Hepatocyte (in vitro differentiated cells): Measurements from ENCODE around the gene FLRT1.

Source experiments
- CTCF ChIP-seq: fragments of 200-600 bp; sonication (generic); IDR thresholded peaks from 2 replicates; pipeline ENCODE4 v1.5.1; 2016; ENCODE audit warnings: antibody characterized with exemption, mild to moderate bottlenecking; ENCODE audit not compliant: poor library complexity
- EZH2 ChIP-seq: fragments of 200-600 bp; sonication (generic); IDR thresholded peaks from 2 replicates; pipeline ENCODE4 v1.6.1; 2016; ENCODE audit warnings: antibody characterized with exemption, mild to moderate bottlenecking, borderline replicate concordance
- EZH2phosphoT487 ChIP-seq: fragments of 200-600 bp; sonication (generic); IDR thresholded peaks from one replicate; pipeline ENCODE4 v1.6.1; 2018; ENCODE audit warnings: antibody characterized with exemption, mild to moderate bottlenecking, low read depth, moderate library complexity; ENCODE audit not compliant: unreplicated experiment, severe bottlenecking

DNA sequence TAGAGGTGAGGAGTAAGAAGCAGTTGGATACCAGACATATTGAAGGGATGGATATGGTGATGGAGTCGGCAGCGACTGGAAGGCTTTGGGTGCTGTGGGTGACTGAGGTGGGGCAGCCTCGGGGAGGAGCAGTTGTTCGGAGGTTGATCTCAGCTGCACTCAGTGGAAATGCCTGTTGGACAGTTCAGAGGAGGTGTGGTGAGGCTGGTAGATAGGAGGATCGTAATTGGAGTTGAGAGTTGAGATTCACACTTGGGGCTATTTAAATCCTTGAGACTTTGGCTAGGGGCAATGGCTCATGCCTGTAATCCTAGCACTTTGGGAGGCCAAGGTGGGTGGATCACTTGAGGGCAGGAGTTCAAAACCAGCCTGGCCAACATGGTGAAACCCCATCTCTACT is 42.6 kb upstream of the FLRT1 start:
- TF ChIP-seq CTCF = no peak
- TF ChIP-seq EZH2phosphoT487 = no peak
- no peak for TF ChIP-seq EZH2
